Brain microvascular endothelial cell (primary cell): Measurements from ENCODE around the gene FOXD1.

Experiments used
- DNase-seq: peaks from one replicate; pipeline ENCODE4 v3.0.0-alpha.2; 2020
- H3K27ac ChIP-seq: fragments of 250-450 bp; sonication (Bioruptor Pico); 2 replicates; pipeline ENCODE4 v1.5.1; 2020; ENCODE audit warnings: mild to moderate bottlenecking, moderate library complexity
- H3K27me3 ChIP-seq: fragments of 250-450 bp; sonication (Bioruptor Pico); replicated peaks from 2 replicates; pipeline ENCODE4 v1.5.1; 2020; ENCODE audit warnings: mild to moderate bottlenecking
- H3K36me3 ChIP-seq: fragments of 250-450 bp; sonication (Bioruptor Pico); replicated peaks from 2 replicates; pipeline ENCODE4 v1.5.1; 2020; ENCODE audit warnings: mild to moderate bottlenecking
- H3K4me3 ChIP-seq: 2 replicates; pipeline ENCODE4 v1.5.1; 2011; ENCODE audit warnings: low read depth, mild to moderate bottlenecking, control low read depth, low read length, moderate library complexity
- CTCF ChIP-seq: IDR thresholded peaks from 2 replicates; pipeline ENCODE4 v1.5.1; 2011; ENCODE audit warnings: low read depth, mild to moderate bottlenecking, moderate library complexity, low read length, control low read depth, inconsistent platforms; ENCODE audit errors: missing control alignments
- in situ Hi-C: cut with HindIII; loops from 2 replicates; pipeline ENCODE4 v1.10.0; 2017; ENCODE audit warnings: low sequenced_read_pairs, low pct_ligation_motif_present

FOXD1 gene

GRCh38 chr5:73450672-73451223, 2.2 kb upstream of the FOXD1 start:
- Histone ChIP-seq H3K27me3 (no peaks in the 10 kb centered on the region), H3K27ac (no peak overlapping the region), H3K36me3 (peaks cover 4% of the 10 kb centered on the region), H3K4me3 (peak overlapping the region; percentile 55)
- DNase-seq, result no peak
- TF ChIP-seq CTCF, result no peak
- in situ Hi-C loops, result no loop called here

DNA sequence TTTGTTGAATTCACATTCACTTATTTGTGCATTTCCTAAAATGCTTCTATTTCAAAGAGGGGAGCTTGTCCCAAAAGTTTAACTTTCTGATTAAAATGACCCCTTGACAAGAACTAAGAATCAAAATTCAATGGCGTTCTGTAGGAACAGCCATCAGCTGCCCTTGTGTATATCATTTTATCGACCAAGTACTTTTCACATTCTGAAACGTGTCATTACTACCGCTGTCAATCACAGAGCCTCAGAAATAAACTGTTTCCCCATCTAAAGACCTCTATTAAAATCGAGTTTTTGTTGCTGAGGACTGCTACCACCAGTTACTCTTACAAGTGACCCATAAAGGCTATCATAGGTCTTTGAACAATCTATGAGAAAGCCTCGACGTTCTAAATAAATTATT, 1.6 kb upstream of the FOXD1 start:
- H3K36me3 ChIP-seq, result peaks cover 4% of the 10 kb centered on the region
- in situ Hi-C loops, result no loop called here
- H3K4me3 ChIP-seq, result no peak overlapping the region
- DNase-seq, result no peak
- no peak overlapping the region for H3K27ac ChIP-seq
- no peak for TF ChIP-seq CTCF
- H3K27me3 ChIP-seq, result no peaks in the 10 kb centered on the region

- peaks cover 12% of the 10 kb centered on the region for H3K36me3 ChIP-seq
- in situ Hi-C loops, result loop anchor here (25.0 kb wide), 1 partner anchor 135 kb away; no protein-coding TSS in a partner anchor
- peak overlapping the region; percentile 88 for H3K27ac ChIP-seq
- peak overlapping the region; percentile 67 for H3K4me3 ChIP-seq
- no peaks in the 10 kb centered on the region for H3K27me3 ChIP-seq
- no peak for TF ChIP-seq CTCF
- peak; percentile 51 for DNase-seq
Measured at GRCh38 chr5:73447530-73448462, 781 bp downstream of the FOXD1 start.

- peaks cover 12% of the 10 kb centered on the region for H3K36me3 ChIP-seq
- H3K27ac ChIP-seq, result peak overlapping the region; percentile 75
- H3K4me3 ChIP-seq, result peak overlapping the region; percentile 71
- no peak for DNase-seq
- H3K27me3 ChIP-seq, result no peaks in the 10 kb centered on the region
- TF ChIP-seq CTCF, result no peak
- in situ Hi-C loops, result loop anchor here (25.0 kb wide), 1 partner anchor 135 kb away; no protein-coding TSS in a partner anchor
Measured at GRCh38 chr5:73446631-73447529, 1.7 kb downstream of the FOXD1 start.

DNA sequence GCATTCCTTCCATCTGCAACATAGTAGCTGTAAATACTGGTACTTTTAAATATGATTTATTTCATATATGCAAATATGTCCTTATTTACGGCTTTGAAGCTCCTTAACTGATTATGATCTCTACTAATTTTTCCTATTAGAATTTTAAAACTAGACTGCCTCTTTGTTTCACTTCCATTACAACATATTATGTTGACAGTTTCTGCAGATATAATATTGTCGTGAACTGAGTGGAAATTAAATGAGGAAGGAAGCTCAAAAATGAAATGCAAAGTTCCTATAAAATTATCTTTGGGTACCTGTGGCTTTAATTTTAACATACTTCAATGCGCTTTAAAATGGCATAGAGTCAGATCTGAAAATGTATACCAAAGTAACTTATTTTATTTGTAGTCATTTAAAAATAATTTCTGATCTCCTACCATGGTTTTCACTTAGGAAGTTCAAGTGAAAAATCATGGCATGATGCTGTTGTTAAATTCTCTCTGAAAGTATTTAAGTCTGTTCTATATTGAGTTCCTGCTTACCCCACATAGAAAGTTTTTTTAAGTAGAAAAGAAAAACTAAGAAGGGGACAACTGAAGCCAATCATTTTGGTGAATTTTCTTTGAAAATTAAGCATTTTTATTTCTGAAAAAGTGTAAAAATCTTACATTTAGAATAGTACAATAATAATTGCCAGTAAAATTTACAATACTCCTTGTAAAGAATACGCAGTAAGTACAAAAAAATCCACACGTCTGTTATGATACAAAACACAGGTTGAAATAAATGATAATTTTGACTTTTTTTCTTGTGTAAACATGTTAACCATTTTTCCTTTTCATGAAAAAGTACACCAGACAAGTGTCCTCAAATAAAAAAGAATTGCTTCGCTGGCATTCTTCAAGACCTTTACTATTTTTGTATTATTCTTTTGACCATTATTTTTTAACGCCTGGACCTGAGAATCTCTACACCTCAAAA, 2.6 kb downstream of the FOXD1 start:
- in situ Hi-C loops, result loop anchor here (25.0 kb wide), 1 partner anchor 134 kb away; no protein-coding TSS in a partner anchor
- no peaks in the 10 kb centered on the region for H3K27me3 ChIP-seq
- no peak for DNase-seq
- peak overlapping the region; percentile 75 for H3K27ac ChIP-seq
- H3K36me3 ChIP-seq, result peaks cover 12% of the 10 kb centered on the region
- TF ChIP-seq CTCF, result no peak
- H3K4me3 ChIP-seq, result peak overlapping the region; percentile 71
